GM19463 (cell line): Measurements from ENCODE around the gene FHL5.
A peak's percentile ranks its signal among the peaks of the same experiment; 100 is the strongest.
"Not testable (repeated sequence)": the region's sequence is repeated elsewhere in the genome, so short reads cannot be mapped to it uniquely, and the experiment has no call there.

Experiments
- ATAC-seq: cut with Tn5 transposase; IDR thresholded peaks from one replicate; pipeline ENCODE4 v1.9.1; 2021; ENCODE audit warnings: mild to moderate bottlenecking, moderate library complexity; ENCODE audit not compliant: unreplicated experiment

FHL5 gene

DNA sequence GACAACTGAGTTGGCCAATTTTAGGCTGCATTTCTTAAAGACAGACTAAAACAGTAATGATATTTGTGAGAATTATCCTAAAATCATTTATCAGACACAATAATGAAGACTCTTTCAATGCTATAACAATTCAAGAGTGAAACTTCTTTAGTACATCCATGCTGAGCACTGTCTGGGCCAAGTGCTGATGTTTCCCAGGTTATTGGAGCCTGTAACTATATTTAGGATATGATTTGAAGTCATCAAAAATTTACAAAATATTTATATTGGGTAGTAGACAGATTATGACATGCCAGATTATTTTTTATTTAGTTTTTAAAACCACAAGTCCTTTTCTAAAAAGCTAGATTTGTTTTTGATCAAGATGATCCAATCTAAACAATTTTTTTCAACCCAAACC, 45.1 kb downstream of the FHL5 start:
- ATAC-seq = no peak

DNA sequence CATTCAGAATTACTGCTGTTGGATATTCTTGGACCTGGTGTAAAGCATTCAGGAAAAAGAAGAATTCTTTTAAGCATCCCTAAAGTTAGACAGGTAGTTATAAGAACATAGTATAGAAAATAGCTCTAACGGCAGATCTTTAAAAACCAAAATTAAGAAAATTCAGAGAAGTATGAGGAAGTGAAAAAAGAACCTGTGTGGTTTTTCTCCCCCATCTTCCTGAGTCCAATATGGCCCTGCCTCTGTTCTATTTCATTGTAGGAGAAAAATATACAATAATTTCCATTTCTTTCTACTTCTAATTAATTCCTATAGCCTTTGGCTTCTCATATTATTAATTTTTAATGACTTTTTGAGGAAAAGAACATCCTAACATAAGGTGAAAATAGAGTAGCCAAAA, 47.1 kb downstream of the FHL5 start:
- no peak for ATAC-seq

DNA sequence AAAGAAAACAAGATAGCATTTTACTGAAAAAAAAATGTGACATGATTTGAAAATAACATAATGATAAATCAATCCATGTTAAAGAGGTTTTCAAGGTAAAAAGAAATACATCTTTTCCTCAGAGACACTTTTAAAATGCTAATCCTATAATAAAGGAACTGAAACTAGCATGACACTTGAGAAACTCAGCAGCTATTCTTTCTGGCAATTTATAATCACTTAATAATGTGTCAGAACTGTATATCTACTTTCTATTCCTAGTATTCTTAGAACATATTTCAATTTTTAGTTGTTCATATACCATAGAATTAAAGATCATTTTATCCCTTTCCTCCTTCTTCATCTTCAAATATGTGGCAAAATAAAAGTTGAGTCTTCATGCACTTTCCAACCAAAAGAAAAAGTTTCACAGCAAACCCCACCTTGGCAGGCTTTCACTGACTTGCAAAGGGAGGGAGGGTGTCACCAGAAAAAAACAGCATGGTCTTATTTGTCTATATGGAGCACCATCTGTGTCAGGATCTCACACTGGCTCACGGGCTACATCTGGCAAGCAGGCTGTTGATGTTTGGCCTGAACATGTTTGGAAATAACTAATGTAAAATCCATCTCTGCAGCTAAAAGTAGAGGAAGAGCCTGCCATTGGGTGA, 48.5 kb downstream of the FHL5 start:
- ATAC-seq = peak; percentile 64

DNA sequence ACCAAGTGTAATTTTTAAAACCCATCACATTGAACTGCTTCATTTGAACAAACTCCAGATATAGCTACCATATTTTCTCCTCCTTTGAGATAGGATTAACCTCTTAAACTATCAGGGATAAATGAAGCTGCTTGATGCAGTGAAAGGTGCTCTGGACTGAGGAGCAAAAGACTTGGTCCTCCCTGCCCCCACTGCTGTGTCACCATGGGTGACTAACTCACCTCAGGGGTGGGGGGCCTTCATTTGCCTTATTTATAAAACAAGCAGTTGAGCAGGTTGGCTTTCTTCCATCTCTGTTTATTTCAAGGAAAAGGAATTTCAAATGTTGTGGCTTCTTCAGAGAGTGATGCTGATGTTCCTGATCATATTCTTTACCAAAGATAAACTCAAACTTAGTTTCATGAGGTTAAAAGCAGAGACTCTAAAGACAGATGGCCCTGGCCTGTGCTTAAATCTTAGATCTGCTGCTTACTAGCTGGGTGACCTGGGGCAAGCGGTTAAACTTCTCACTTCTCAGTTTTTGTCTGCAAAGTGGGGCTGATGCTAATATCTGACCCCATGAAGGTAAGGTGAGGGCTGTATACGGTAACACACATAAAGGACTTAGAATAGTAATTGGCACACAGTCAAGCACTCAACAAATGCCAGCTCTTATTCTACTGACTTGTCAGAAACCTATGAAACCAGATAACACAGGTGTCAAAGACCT, 50.5 kb downstream of the FHL5 start:
- peak; percentile 56 for ATAC-seq

DNA sequence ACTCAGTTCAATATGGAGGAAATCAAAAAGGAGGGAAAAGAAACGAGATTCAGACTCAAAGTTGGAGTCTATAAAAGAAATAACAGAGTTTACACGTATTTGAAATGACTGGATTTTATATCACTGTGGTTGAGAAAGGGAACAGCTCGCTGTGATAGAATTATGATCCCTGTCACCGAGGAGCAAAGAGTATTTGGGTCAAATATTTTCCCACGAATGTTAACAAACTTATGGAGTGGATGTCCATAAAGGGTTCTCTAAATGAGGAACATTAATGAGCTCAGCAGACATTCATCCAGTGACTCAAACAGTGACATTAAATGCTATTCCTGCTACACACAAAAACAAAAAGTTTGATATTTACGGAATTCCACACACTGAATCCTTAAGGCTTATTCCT, 57.9 kb downstream of the FHL5 start:
- no peak for ATAC-seq

DNA sequence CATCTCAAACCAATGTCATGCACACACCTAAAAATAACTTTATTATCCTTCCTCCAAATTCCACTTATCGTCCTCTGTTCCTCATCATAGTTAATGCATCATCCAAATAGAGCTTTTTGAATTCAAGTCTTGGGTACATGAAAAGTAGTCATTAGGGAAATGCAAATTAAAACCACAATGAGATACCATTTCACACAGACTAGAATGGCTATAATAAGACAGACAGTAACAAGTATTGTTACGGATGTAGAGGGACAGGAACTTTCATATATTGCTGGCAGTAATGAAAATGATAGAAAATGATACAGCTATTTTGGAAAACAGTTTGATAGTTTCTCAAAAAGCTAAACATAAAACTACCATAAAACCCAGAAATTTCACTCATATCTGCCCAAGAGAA, 59.1 kb downstream of the FHL5 start:
- peak; percentile 33 for ATAC-seq

DNA sequence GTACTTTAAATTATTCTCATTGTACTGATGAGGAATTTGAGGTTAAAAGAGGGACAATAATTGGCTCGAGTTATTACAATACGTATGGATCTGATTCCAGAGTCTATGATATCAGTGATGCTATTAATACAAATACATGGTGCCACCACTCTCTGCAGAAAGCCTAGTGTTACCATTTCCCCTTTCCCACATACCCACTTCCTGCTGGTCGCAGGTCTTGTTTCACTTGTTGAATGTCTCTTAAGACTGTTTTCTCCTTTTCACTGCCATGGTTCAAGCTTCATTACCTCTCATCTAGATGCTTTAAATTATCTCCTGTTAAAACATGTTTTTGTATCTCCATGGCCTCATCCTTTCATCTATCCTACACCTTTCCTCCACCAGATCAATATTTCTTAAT, 62.0 kb downstream of the FHL5 start:
- peak; percentile 35 for ATAC-seq

DNA sequence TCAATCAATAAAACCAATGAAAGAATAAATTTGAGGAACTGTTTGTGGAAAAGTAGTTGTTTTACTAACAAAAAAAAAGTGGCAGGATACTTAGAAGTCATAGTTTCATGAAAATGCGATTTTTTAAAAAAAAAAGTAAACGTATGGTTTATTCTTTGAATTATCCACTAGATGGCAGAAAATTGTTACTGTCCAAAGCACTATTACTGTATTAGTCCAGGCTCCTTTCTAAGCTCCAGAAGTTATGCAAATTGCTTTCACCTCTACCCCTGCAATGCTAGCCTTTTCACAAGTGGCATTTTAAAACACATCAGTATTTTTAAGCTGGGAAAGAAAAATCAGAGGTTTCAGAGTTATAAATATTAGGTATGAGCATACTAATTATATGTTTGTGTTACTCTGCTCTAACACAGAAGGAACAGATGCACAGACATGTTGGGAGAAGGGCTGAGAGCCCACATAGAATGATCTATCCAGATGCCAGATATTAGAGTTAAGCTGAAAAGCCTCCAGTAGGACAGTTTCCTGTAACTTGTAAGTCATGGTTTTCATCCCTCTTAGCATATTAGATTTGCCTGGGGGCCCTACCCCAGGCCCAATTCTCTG, 63.9 kb downstream of the FHL5 start:
- ATAC-seq = peak; percentile 75

DNA sequence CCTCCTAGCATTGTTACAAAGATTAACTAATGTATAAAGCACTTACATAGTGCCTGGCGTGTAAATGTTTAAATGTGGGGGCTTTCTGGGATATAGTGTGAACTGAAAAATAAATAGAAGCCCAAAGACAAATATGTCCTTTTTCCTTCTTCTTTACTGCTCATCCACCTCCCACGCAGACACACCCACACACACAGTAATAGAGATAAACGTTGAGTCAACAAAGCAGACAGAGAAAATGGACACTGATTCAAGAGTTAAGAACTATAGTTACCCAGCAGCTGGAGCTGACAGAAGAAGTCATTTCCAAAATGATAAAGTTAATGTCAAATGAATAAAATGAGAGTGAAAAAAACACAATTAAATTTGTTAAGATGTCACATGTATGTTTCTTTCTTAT, 68.3 kb downstream of the FHL5 start:
- ATAC-seq = no peak

DNA sequence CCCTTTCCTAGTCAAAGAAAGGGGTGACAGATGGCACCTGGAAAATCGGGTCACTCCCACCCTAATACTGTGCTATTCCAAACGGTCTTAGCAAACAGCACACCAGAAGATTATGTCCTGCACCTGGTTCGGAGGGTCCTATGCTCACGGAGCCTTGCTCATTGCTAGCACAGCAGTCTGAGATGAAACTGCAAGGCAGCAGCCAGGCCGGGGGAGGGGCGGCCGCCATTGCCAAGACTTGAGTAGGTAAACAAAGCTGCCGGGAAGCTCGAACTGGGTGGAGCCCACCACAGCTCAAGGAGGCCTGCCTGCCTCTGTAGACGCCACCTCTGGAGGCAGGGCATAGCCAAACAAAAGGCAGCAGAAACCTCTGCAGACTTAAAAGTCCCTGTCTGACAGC, 75.1 kb downstream of the FHL5 start:
- not testable (repeated sequence) for ATAC-seq

DNA sequence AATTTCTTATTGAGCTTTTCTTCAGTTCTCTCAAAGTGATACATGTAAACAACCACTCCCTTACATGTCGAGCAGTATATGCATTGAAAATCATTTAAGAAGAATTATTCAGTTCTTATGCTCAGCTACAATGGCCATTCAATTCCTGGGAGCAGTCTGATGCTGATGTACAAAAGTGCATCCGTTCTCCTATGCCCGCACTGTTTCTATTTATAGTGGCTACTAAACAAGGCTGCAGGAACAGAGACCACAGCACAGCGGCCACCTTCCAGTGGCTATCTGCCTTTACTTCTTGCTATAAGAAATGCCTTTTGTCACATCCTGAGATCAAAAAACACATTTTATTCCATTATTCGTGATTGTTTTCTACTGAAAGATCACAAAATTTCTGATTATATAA, 82.2 kb downstream of the FHL5 start:
- ATAC-seq = no peak

DNA sequence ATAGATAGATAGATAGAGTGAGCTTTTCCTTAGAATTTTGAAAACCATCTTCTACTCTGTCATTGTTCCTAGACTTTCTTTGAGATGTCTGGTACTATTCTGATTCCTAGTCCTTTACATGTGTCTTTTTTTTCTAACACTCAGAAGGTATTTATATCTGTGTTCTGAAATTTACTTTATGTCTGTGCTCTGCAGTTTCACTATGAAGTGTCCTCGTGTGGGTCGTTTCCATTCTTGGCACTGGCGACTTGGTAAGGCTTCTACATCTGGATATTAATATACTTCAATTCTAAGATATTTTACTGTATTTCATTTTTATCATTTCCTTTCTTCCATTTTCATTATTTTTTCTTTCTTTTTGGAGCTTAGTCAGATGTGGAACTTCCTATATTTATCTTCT, 87.0 kb downstream of the FHL5 start:
- ATAC-seq = peak; percentile 73

DNA sequence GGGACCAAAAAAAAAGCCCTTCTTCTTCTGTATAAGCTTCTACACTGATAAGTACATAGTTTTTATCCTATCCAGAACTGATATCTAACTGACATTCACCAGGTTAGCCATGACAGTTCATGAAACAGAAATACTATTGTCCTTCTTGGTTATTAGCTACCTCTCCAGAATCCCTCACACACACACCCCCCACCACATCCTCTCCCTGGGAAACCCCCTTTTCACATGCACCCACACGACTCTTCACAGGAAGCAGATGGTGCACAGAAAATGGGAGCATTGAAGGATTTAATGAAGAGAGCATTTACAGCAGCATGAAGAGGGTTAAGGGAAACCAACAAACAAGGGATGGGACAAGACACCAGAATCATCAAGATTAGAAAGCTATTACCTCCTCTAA, 88.9 kb downstream of the FHL5 start:
- ATAC-seq = peak; percentile 50

DNA sequence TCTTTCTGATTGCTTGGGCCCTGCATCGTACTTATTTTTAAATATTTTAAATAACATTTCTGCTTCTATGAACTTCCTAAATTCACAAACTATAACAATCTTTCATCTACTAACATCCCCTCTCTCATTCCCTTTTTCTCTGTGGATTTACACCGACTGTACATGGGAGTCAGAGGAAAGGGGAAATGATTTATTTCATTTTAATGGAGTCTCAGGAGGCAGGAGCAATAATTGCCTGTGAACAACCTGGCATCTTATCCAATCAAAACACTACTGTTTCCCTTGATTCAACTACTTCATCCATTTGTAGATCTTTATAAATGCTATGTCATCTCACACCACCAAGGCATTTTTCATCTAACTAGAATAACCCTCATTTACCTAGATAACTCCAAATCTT, 89.6 kb downstream of the FHL5 start:
- no peak for ATAC-seq

DNA sequence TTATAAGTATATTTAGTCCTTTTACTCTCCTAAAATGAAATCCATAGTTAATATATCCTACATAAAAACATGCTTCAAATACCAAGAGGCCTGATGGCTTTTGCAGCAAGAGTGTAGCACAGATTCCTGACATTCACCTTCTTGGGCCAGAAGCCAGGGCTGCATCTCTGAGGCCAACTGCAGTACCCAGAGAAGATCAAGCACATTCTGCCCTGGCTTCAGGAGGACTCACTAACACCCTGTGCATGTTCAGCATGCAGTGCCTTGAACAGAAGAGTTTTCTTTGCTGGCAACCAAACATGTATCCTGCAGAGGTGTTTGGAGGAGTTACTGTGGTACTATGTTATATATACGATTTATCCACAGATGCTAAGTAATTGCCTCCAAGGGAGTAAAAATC, 90.3 kb downstream of the FHL5 start:
- ATAC-seq = no peak

DNA sequence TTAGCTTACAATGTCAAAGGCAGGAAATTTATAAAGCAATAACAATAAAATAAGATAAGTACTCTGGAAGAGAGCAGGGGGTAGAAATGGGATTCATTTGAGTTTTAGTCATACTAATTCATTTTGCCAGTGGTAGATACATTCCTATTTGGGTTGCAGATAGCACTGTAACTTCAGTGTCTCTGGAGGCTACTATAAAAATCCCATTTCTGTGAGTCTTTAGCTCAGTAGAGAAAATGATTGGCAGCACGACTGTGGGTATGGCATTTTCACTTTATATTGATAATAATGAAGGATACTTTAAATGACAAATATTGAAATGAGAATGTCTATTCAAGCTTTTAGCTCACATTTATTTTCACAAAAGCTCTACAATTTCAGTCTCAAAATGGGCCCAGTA, 93.6 kb downstream of the FHL5 start:
- no peak for ATAC-seq

DNA sequence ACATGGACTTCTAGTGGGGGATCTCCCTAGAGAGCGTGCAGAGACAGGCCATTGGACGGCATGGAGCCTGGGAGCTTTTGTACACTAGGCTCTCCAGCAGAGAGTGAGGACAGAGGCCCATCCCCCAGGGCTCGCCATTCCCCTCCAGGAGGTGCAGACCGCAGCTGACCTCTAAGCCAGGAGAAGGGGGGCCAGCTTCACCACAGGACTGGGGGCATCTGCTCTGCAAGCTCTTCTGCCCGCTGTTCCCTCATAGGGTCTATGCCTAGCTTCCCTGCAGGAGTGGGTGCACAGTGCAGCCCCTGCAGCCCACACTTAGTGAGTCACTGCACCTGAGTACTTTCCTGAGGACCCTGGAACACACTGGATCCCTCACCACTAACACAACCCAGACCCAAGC, 94.4 kb downstream of the FHL5 start:
- ATAC-seq = no peak

DNA sequence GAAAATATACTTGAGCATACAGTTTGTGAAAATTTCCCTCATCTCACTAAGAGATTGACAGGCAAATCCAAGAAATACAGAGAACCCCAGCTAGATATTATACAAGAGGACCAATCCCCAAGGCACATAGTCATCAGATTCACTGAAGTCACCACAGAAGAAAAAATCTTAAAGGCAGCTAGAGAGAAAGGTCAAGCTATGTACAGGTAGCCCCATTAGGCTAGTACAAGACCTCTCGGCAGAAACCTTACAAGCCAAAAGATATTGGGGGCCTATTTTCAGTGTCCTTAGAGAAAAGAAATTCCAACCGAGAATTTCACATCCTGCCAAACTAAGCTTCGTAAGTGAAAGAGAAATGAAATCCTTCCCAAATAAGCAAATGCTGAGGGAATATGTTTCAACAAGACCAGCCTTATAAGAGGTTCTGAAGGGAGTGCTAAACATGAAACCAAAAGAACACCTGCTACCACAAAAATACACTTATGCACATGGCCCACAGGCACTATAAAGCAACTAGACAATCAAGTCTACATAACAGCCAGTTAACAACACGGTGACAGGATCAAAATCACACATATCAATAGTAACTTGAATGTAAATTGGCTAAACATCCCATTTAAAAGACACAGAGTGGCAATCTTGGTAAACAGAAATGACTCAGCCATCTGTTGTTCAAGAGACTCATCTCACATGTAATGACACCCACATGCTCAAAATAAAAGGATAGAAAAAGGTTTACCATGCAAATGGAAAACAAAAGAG, 96.3 kb downstream of the FHL5 start:
- peak; percentile 78 for ATAC-seq
